A673 (cell line): Measurements from ENCODE around the gene PRRT2. TPM values are rescaled to one million over a fixed set of nuclear protein-coding genes. Genes with fewer than 3 reads are reported as not detected.

Experiments
- BruUV-seq: library from RNA; stranded (reverse); fragments of 400-500 nt; replicated peaks from 2 replicates; lab custom pipeline; 2021; lab: Mats Ljungman, UMichigan
- CTCF ChIA-PET: fragments of 300-600 bp; sonication (Branson Sonifier 250); formaldehyde crosslinking; loops from one replicate; lab custom pipeline; 2022; ENCODE audit warnings: antibody characterized with exemption; lab: Charles Lee
- POLR2A ChIA-PET: fragments of 300-600 bp; sonication (Branson Sonifier 250); formaldehyde crosslinking; loops from one replicate; lab custom pipeline; 2022; ENCODE audit warnings: antibody characterized with exemption; ENCODE audit not compliant: low non-redundant PET; lab: Charles Lee
- DNase-seq: peaks from one replicate; pipeline ENCODE4 v3.0.0-alpha.2; 2015; ENCODE audit warnings: low spot score
- H3K27ac ChIP-seq: fragments of 200-600 bp; sonication (generic); 2 replicates; pipeline ENCODE4 v1.5.1; 2016; ENCODE audit warnings: mixed run types, low read depth, mild to moderate bottlenecking, mixed read lengths, antibody characterized with exemption, low read length; ENCODE audit not compliant: poor library complexity, severe bottlenecking
- H3K27me3 ChIP-seq: fragments of 200-600 bp; sonication (generic); replicated peaks from 2 replicates; pipeline ENCODE4 v1.6.1; 2017; ENCODE audit warnings: mixed run types, low read depth, mild to moderate bottlenecking, mixed read lengths, antibody characterized with exemption, low read length; ENCODE audit not compliant: insufficient read depth, poor library complexity
- H3K36me3 ChIP-seq: fragments of 200-600 bp; sonication (generic); 2 replicates; pipeline ENCODE4 v1.6.1; 2016; ENCODE audit warnings: mixed run types, mild to moderate bottlenecking, mixed read lengths, antibody characterized with exemption, low read length; ENCODE audit not compliant: insufficient read depth, poor library complexity, severe bottlenecking
- H3K4me1 ChIP-seq: fragments of 200-600 bp; sonication (generic); 2 replicates; pipeline ENCODE4 v1.6.1; 2017; ENCODE audit warnings: mixed run types, mild to moderate bottlenecking, mixed read lengths, antibody characterized with exemption, low read length; ENCODE audit not compliant: insufficient read depth, poor library complexity, severe bottlenecking
- H3K4me3 ChIP-seq: fragments of 200-600 bp; sonication (generic); 2 replicates; pipeline ENCODE4 v1.5.1; 2016; ENCODE audit warnings: low read depth, mixed run types, mild to moderate bottlenecking, mixed read lengths, low read length; ENCODE audit not compliant: poor library complexity, severe bottlenecking
- H3K9me3 ChIP-seq: fragments of 200-600 bp; sonication (generic); 2 replicates; pipeline ENCODE4 v1.6.1; 2016; ENCODE audit warnings: mixed run types, low read depth, mild to moderate bottlenecking, mixed read lengths, antibody characterized with exemption, low read length; ENCODE audit not compliant: poor library complexity, severe bottlenecking
- EZH2 ChIP-seq: fragments of 200-600 bp; sonication (generic); IDR thresholded peaks from 2 replicates; pipeline ENCODE4 v1.6.1; 2017; ENCODE audit warnings: borderline replicate concordance, low read depth, mild to moderate bottlenecking, mixed read lengths, antibody characterized with exemption, low read length; ENCODE audit not compliant: poor library complexity, severe bottlenecking
- intact Hi-C: fragments of 100-400 bp; cut with micrococcal nuclease; formaldehyde crosslinking; loops from one replicate; pipeline ENCODE4 v1.10.0; 2022; ENCODE audit not compliant: unreplicated experiment
- total RNA-seq: library from RNA; stranded (reverse); gene quantifications from 2 replicates; pipeline ENCODE4 v1.2.3, GENCODE V29; 2021
- TF ChIP-seq, protein P1 (sequence below): fragments of 300-800, 200-600 bp; sonication (generic); conservative IDR thresholded peaks from 2 replicates; pipeline ENCODE4 v1.5.1; 2017; ENCODE audit warnings: low read depth, mild to moderate bottlenecking, antibody characterized with exemption, low read length, moderate library complexity, mixed read lengths

PRRT2 gene
- total RNA-seq, 1 experiment from 2014 or later: 9.0 TPM

DNA sequence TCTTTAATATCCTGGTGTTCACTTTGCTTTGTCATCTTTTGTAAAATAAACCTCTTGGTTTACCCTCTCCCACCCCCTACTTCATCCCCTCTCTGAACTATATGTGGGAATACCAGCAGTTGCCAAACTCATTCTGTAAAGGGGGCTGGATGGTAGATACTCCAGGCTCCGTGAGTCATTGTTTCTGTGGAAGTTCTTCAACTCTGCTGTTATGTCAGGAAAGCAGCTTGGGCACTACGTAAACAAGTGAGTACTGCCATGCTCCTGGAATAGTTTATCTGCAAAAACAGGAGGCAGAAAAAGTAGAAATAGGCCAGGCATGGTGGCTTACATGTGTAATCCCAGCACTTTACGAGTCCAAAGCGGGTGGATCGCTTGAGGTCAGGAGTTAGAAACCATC is 25.8 kb downstream of the PRRT2 start:
- BruUV-seq: no TSS peak
- ChIA-PET POLR2A (no interaction called here), CTCF (no interaction called here)
- Histone ChIP-seq H3K4me3 (no peak overlapping the region), H3K4me1 (no peaks in the 10 kb centered on the region), H3K27me3 (no peaks in the 10 kb centered on the region), H3K9me3 (no peaks in the 10 kb centered on the region), H3K36me3 (no peaks in the 10 kb centered on the region), H3K27ac (no peak overlapping the region)
- intact Hi-C loops: no loop called here
- DNase-seq: no peak
- TF ChIP-seq EZH2: no peak
- TF ChIP-seq, protein P1, sequence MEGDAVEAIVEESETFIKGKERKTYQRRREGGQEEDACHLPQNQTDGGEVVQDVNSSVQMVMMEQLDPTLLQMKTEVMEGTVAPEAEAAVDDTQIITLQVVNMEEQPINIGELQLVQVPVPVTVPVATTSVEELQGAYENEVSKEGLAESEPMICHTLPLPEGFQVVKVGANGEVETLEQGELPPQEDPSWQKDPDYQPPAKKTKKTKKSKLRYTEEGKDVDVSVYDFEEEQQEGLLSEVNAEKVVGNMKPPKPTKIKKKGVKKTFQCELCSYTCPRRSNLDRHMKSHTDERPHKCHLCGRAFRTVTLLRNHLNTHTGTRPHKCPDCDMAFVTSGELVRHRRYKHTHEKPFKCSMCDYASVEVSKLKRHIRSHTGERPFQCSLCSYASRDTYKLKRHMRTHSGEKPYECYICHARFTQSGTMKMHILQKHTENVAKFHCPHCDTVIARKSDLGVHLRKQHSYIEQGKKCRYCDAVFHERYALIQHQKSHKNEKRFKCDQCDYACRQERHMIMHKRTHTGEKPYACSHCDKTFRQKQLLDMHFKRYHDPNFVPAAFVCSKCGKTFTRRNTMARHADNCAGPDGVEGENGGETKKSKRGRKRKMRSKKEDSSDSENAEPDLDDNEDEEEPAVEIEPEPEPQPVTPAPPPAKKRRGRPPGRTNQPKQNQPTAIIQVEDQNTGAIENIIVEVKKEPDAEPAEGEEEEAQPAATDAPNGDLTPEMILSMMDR: no peak

DNA sequence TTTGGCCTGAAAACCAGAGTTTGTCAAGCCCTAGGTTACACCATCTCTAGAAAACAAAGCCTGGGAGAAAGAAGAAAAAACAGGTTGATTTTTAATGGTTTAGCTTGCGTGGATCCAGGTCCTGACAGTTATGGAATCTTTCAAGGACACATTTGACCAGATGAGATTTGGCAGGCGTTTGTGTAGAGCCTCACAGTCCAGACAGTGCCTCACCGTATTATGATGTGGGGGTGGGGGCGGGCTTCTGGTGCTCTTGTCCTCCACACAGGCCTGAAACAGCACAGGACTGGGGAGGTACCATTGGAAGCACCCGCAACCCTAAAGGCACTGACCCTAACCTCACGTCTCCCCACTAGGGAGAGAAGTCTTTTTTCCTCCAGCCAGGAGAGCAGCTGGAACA is 27.8 kb downstream of the PRRT2 start:
- intact Hi-C loops: no loop called here
- Histone ChIP-seq H3K27ac (no peak overlapping the region), H3K27me3 (no peaks in the 10 kb centered on the region), H3K4me1 (no peaks in the 10 kb centered on the region), H3K4me3 (no peak overlapping the region), H3K36me3 (no peaks in the 10 kb centered on the region), H3K9me3 (no peaks in the 10 kb centered on the region)
- BruUV-seq: no TSS peak
- CTCF ChIA-PET: interaction anchor here (1.2 kb wide), 1 partner anchor 9 kb away, joined by 9 read pairs; no protein-coding TSS in a partner anchor
- no peak for TF ChIP-seq EZH2
- TF ChIP-seq, protein P1: no peak
- POLR2A ChIA-PET: interaction anchor here (0.7 kb wide), 1 partner anchor 934 kb away, joined by 8 read pairs; no protein-coding TSS in a partner anchor
- no peak for DNase-seq

DNA sequence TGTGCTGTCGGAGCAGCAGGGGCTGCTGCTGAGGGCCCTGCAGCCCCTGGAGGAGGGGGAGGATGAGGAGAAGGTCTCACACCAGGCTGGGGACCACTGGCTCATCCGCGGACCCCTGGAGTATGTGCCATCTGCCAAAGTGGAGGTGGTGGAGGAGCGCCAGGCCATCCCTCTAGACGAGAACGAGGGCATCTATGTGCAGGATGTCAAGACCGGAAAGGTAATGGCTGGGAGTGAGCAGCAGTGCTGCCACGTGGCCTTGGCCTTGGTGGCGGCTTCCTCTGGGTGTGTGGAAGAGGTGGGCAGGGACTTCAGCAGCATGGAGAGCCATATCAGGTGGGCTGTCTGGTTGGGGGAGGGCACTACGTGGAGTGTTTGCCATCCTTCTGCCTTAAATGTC is 28.2 kb downstream of the PRRT2 start:
- no peak overlapping the region for H3K4me3 ChIP-seq
- ChIA-PET CTCF (no interaction called here), POLR2A (no interaction called here)
- TF ChIP-seq EZH2: no peak
- TF ChIP-seq, protein P1: no peak
- no peaks in the 10 kb centered on the region for H3K36me3 ChIP-seq
- DNase-seq: no peak
- intact Hi-C loops: no loop called here
- H3K27ac ChIP-seq: no peak overlapping the region
- no peaks in the 10 kb centered on the region for H3K9me3 ChIP-seq
- no peaks in the 10 kb centered on the region for H3K4me1 ChIP-seq
- no TSS peak for BruUV-seq
- H3K27me3 ChIP-seq: no peaks in the 10 kb centered on the region
